GM23248 (cell line): Measurements from ENCODE around the gene EFCAB5. TPM values are rescaled to one million over a fixed set of nuclear protein-coding genes. Genes with fewer than 3 reads are reported as not detected.
A peak's percentile ranks its signal among the peaks of the same experiment; 100 is the strongest.

Experiments used
- DNase-seq: peaks from one replicate; pipeline ENCODE4 v3.0.0-alpha.2; 2015
- H2AFZ ChIP-seq: fragments of 200-600 bp; sonication (generic); 2 replicates; pipeline ENCODE4 v1.6.1; 2016; ENCODE audit warnings: antibody characterized with exemption
- H3F3A ChIP-seq: fragments of 200-600 bp; sonication (generic); 2 replicates; pipeline ENCODE4 v1.6.1; 2016; ENCODE audit warnings: mild to moderate bottlenecking, antibody characterized with exemption, mixed run types; ENCODE audit not compliant: insufficient read depth
- H3K27ac ChIP-seq: fragments of 200-600 bp; sonication (generic); 2 replicates; pipeline ENCODE4 v1.5.1; 2016; ENCODE audit warnings: mild to moderate bottlenecking
- H3K27me3 ChIP-seq: fragments of 200-600 bp; sonication (generic); replicated peaks from 2 replicates; pipeline ENCODE4 v1.6.1; 2016; ENCODE audit warnings: mild to moderate bottlenecking; ENCODE audit not compliant: insufficient read depth
- H3K36me3 ChIP-seq: fragments of 200-600 bp; sonication (generic); 2 replicates; pipeline ENCODE4 v1.6.1; 2016; ENCODE audit warnings: low read depth, mild to moderate bottlenecking
- H3K4me1 ChIP-seq: fragments of 200-600 bp; sonication (generic); 2 replicates; pipeline ENCODE4 v1.6.1; 2016; ENCODE audit warnings: mild to moderate bottlenecking; ENCODE audit not compliant: insufficient read depth
- H3K4me2 ChIP-seq: fragments of 200-600 bp; sonication (generic); one replicate; pipeline ENCODE4 v1.6.1; 2016; ENCODE audit warnings: mild to moderate bottlenecking; ENCODE audit not compliant: unreplicated experiment
- H3K4me3 ChIP-seq: fragments of 200-600 bp; sonication (generic); 2 replicates; pipeline ENCODE4 v1.5.1; 2016; ENCODE audit warnings: mild to moderate bottlenecking
- H3K79me2 ChIP-seq: fragments of 200-600 bp; sonication (generic); 2 replicates; pipeline ENCODE4 v1.6.1; 2016; ENCODE audit warnings: mild to moderate bottlenecking; ENCODE audit not compliant: insufficient read depth
- H3K9ac ChIP-seq: fragments of 200-600 bp; sonication (generic); 2 replicates; pipeline ENCODE4 v1.6.1; 2016; ENCODE audit warnings: mild to moderate bottlenecking
- H3K9me2 ChIP-seq: fragments of 200-600 bp; sonication (generic); 2 replicates; pipeline ENCODE4 v1.6.1; 2016; ENCODE audit warnings: mixed run types, mild to moderate bottlenecking, moderate library complexity; ENCODE audit not compliant: insufficient read depth
- H3K9me3 ChIP-seq: fragments of 200-600 bp; sonication (generic); one replicate; pipeline ENCODE4 v1.6.1; 2017; ENCODE audit warnings: low read depth
- H4K20me1 ChIP-seq: fragments of 200-600 bp; sonication (generic); 2 replicates; pipeline ENCODE4 v1.6.0; 2016; ENCODE audit not compliant: insufficient read depth
- EZH2 ChIP-seq: fragments of 200-600 bp; sonication (generic); IDR thresholded peaks from 2 replicates; pipeline ENCODE4 v1.6.1; 2018; ENCODE audit warnings: antibody characterized with exemption, mild to moderate bottlenecking; ENCODE audit not compliant: insufficient read depth, poor library complexity, severe bottlenecking
- EZH2phosphoT487 ChIP-seq: fragments of 200-600 bp; sonication (generic); IDR thresholded peaks from 2 replicates; pipeline ENCODE4 v1.6.1; 2018; ENCODE audit warnings: antibody characterized with exemption, moderate library complexity, mild to moderate bottlenecking, low read depth; ENCODE audit not compliant: insufficient read depth
- WGBS, 2 experiments: methylation state at CpG; one replicate each; pipeline ENCODE4 v1.1.6; 2015 to 2017; ENCODE audit warnings: low lambda C conversion rate in 2 of 2, low coverage in 1 of 2; ENCODE audit errors: missing lambda C conversion rate in 2 of 2; 5-methylcytosine and 5-hydroxymethylcytosine counted together
- in situ Hi-C: fragments of 300-500 bp; cut with MboI; formaldehyde crosslinking; loops from 2 replicates; pipeline ENCODE4 v1.15.0; 2020
- polyA plus RNA-seq: library from polyadenylated mRNA; unstranded; fragments of >200 nt; fragmentation: Nextera tagmentation; extraction: Ambion mirVana; gene quantifications from 2 replicates; pipeline ENCODE4 v1.2.1, GENCODE V29; 2016
- total RNA-seq: library from RNA; depleted of rRNA; stranded (reverse); fragments of >200 nt; shearing (Covaris generic); gene quantifications from 2 replicates; pipeline ENCODE4 v1.2.3, GENCODE V29; 2014

The EFCAB5 gene
- total and polyA plus RNA-seq, 2 experiments from 2014 or later = 0.41 TPM; not detected in 1

GRCh38 chr17:30103921-30104320 is 162.5 kb downstream of the EFCAB5 start:
- in situ Hi-C loops = no loop called here
- Histone ChIP-seq H3K36me3 (no peaks in the 10 kb centered on the region), H2AFZ (peak overlapping the region; percentile 89; the same call in 1 of the 2 replicates)

GRCh38 chr17:30104575-30105339 is 163.3 kb downstream of the EFCAB5 start:
- Histone ChIP-seq H3F3A (0 out of 2 replicates have a peak, but pooled peaks cover 5% of the 10 kb centered on the region), H3K4me1 (peaks cover 4% of the 10 kb centered on the region), H3K27ac (peak overlapping the region; percentile 63), H3K9me3 (no peaks in the 10 kb centered on the region), H3K36me3 (no peaks in the 10 kb centered on the region), H2AFZ (peak overlapping the region; percentile 89), H3K79me2 (no peaks in the 10 kb centered on the region), H3K9ac (peak overlapping the region; percentile 74), H3K27me3 (no peaks in the 10 kb centered on the region), H3K9me2 (no peaks in the 10 kb centered on the region), H3K4me3 (peak overlapping the region; percentile 72), H4K20me1 (no peaks in the 10 kb centered on the region), H3K4me2 (peak overlapping the region; percentile 61)
- peak; percentile 90 for DNase-seq
- in situ Hi-C loops = no loop called here
- no peak for TF ChIP-seq EZH2
- no peak for TF ChIP-seq EZH2phosphoT487
- WGBS, 2 experiments = 18 to 19% methylated on average over 29 of the region's 29 CpGs

More at GRCh38 chr17:30103921-30104320, 162.5 kb downstream of the EFCAB5 start:
- H3K9me3 ChIP-seq = no peaks in the 10 kb centered on the region
- H3K79me2 ChIP-seq = no peaks in the 10 kb centered on the region
- 0 out of 2 replicates have a peak, but pooled peaks cover 5% of the 10 kb centered on the region for H3F3A ChIP-seq
- H3K4me2 ChIP-seq = peak overlapping the region; percentile 61
- no peak overlapping the region for H3K27ac ChIP-seq
- TF ChIP-seq EZH2phosphoT487 (no peak), EZH2 (no peak)
- H3K27me3 ChIP-seq = no peaks in the 10 kb centered on the region
- H3K9ac ChIP-seq = peak overlapping the region; percentile 74; the same call in 1 of the 2 replicates
- 71 to 74% methylated on average over 1 of the region's 1 CpG for WGBS, 2 experiments
- H3K4me3 ChIP-seq = peak overlapping the region; percentile 72; the same call in 1 of the 2 replicates
- no peaks in the 10 kb centered on the region for H4K20me1 ChIP-seq
- no peaks in the 10 kb centered on the region for H3K9me2 ChIP-seq
- H3K4me1 ChIP-seq = peaks cover 4% of the 10 kb centered on the region
- no peak for DNase-seq

- Histone ChIP-seq H3K27ac (no peak overlapping the region), H3K4me2 (no peak overlapping the region), H3K27me3 (no peaks in the 10 kb centered on the region), H4K20me1 (no peaks in the 10 kb centered on the region), H2AFZ (no peak overlapping the region), H3F3A (0 out of 2 replicates have a peak, but pooled peaks cover 6% of the 10 kb centered on the region), H3K9me3 (no peaks in the 10 kb centered on the region), H3K9me2 (no peaks in the 10 kb centered on the region), H3K36me3 (no peaks in the 10 kb centered on the region), H3K9ac (no peak overlapping the region), H3K4me3 (no peak overlapping the region), H3K79me2 (peaks cover 10% of the 10 kb centered on the region), H3K4me1 (peaks cover 2% of the 10 kb centered on the region; the same call in 1 of the 2 replicates)
- DNase-seq = no peak
- in situ Hi-C loops = no loop called here
- no peak for TF ChIP-seq EZH2
- no peak for TF ChIP-seq EZH2phosphoT487
Observed at GRCh38 chr17:30112794-30113193, 171.4 kb downstream of the EFCAB5 start.

DNA sequence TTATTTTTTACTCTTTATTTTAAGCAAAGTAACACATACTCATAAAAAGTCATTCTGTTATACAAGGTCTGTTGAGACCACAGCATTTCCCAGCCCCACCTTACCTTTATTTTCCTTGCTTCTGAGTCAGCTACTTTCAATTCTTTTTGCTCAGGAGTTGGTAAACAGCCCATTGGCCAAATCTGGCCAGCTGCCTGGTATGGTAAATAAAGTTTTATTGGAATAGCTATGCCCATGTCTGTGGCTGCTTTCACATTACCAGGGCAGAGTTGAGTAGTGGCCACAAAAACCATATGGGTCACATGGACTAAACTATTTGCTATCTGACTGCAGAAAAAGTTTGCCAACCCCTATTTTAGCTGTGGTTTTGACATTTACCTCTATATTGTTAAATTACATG is 171.8 kb downstream of the EFCAB5 start:
- TF ChIP-seq EZH2phosphoT487 = no peak
- TF ChIP-seq EZH2 = no peak
- Histone ChIP-seq H3K36me3 (no peaks in the 10 kb centered on the region), H3K9me2 (no peaks in the 10 kb centered on the region), H3F3A (0 out of 2 replicates have a peak, but pooled peaks cover 6% of the 10 kb centered on the region), H3K27me3 (no peaks in the 10 kb centered on the region), H3K4me2 (no peak overlapping the region), H3K4me3 (no peak overlapping the region), H3K9ac (no peak overlapping the region), H2AFZ (0 out of 2 replicates have a peak overlapping the region, but pooled peaks have one; percentile 7), H3K4me1 (peaks cover 6% of the 10 kb centered on the region), H4K20me1 (0 out of 2 replicates have a peak, but pooled peaks cover 2% of the 10 kb centered on the region), H3K27ac (no peak overlapping the region), H3K79me2 (peaks cover 14% of the 10 kb centered on the region), H3K9me3 (no peaks in the 10 kb centered on the region)
- no peak for DNase-seq
- in situ Hi-C loops = no loop called here

DNA sequence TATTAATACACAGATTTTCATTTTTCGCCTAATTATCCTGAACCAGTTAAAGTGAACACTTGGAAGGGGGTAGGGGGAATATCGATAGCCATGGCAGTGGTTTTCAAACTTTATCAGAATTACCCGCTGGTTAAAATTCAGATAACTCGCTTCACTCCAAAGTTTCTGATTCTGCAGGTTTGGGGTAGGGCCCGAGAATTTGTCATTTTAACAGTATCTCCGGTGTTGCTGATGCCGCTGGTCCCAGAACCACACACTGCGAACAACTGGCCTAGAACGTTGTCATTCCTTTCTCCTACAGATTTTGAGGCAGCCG is 174.9 kb downstream of the EFCAB5 start:
- H4K20me1 ChIP-seq = peaks cover 3% of the 10 kb centered on the region; the same call in 1 of the 2 replicates
- 4% methylated on average over 10 of the region's 10 CpGs for WGBS, 2 experiments

More for the DNA sequence above, 174.9 kb downstream of the EFCAB5 start:
- peak overlapping the region; percentile 97 for H2AFZ ChIP-seq
- no peaks in the 10 kb centered on the region for H3K9me2 ChIP-seq
- H3K4me3 ChIP-seq = peak overlapping the region; percentile 87
- peaks cover 45% of the 10 kb centered on the region for H3K79me2 ChIP-seq
- H3K27me3 ChIP-seq = no peaks in the 10 kb centered on the region
- H3K4me2 ChIP-seq = peak overlapping the region; percentile 86
- no peaks in the 10 kb centered on the region for H3K9me3 ChIP-seq
- peak overlapping the region; percentile 99 for H3K9ac ChIP-seq
- in situ Hi-C loops = no loop called here
- TF ChIP-seq EZH2 = no peak
- no peak for TF ChIP-seq EZH2phosphoT487
- peaks cover 16% of the 10 kb centered on the region for H3K36me3 ChIP-seq
- H3K4me1 ChIP-seq = peaks cover 22% of the 10 kb centered on the region
- no peak for DNase-seq
- peak overlapping the region; percentile 97 for H3K27ac ChIP-seq
- 0 out of 2 replicates have a peak, but pooled peaks cover 6% of the 10 kb centered on the region for H3F3A ChIP-seq
